ENCODE data around the gene EVA1A. TPM values are rescaled to one million over a fixed set of nuclear protein-coding genes. Genes with fewer than 3 reads are reported as not detected.

Gene EVA1A
- polyA plus RNA-seq, 1 donor (not counting 4 experiments of a cell fraction or from before 2014, with no cell fraction given) = 11.5 TPM

GRCh38 chr2:75598589-75599155 lies 37.9 kb upstream of the EVA1A start:
- no peaks in the 10 kb centered on the region for H3K9me1 ChIP-seq (ENCODE audit: control insufficient read depth, extremely low read depth, insufficient read depth, low read length)
- no peak overlapping the region for H3K27ac ChIP-seq (ENCODE audit: control insufficient read depth, insufficient read depth, low read length)
- no peaks in the 10 kb centered on the region for H4K20me1 ChIP-seq (ENCODE audit: control insufficient read depth, extremely low read depth, insufficient read depth, low read length)
- FAIRE-seq (no peak), DNase-seq (ENCODE audit: low read depth, low spot score) (no peak)
- H3K36me3 ChIP-seq (ENCODE audit: control insufficient read depth in 2 of 2, extremely low read depth in 1 of 2, insufficient read depth in 2 of 2, low read length in 2 of 2) = no peaks in the 10 kb centered on the region
- dilution Hi-C loops (cut with MboI; ENCODE audit: extremely low pct_ligation_motif_present, low sequenced_read_pairs) = no loop called here
- TF ChIP-seq CTCF (optimal IDR thresholded peaks at IDR 0.05 in 1 of 3, IDR thresholded peaks at IDR 0.05 in 1 of 3, conservative IDR thresholded peaks at IDR 0.05 in 1 of 3; ENCODE audit: extremely low read depth in 1 of 3, insufficient read depth in 2 of 3, low read length in 3 of 3) (no peak), EZH2 (IDR thresholded peaks at IDR 0.05; ENCODE audit: low read length) (no peak)
- no peak overlapping the region for H3K4me3 ChIP-seq (ENCODE audit: control insufficient read depth in 2 of 3, extremely low read depth in 1 of 3, insufficient read depth in 2 of 3, low read depth in 1 of 3, low read length in 3 of 3)
- H2AFZ ChIP-seq (ENCODE audit: control insufficient read depth, low read length) = no peak overlapping the region
- H3K27me3 ChIP-seq (ENCODE audit: control insufficient read depth, extremely low read depth, insufficient read depth, low read length) = no peaks in the 10 kb centered on the region
- no peaks in the 10 kb centered on the region for H3K79me2 ChIP-seq (ENCODE audit: control insufficient read depth, insufficient read depth, low read length)
- no peak overlapping the region for H3K4me2 ChIP-seq (ENCODE audit: control insufficient read depth, extremely low read depth, insufficient read depth, low read depth, low read length)
- no peak overlapping the region for H3K9ac ChIP-seq (ENCODE audit: control insufficient read depth, extremely low read depth, insufficient read depth, low read length)
- peaks cover 49% of the 10 kb centered on the region for H3K4me1 ChIP-seq (ENCODE audit: control insufficient read depth, extremely low read depth, insufficient read depth, low read length)
- no peaks in the 10 kb centered on the region for H3K9me3 ChIP-seq (ENCODE audit: control insufficient read depth, low read depth, low read length)

GRCh38 chr2:75597949-75598348 lies 37.2 kb upstream of the EVA1A start:
- no peaks in the 10 kb centered on the region for H3K36me3 ChIP-seq (ENCODE audit: control insufficient read depth in 2 of 2, extremely low read depth in 1 of 2, insufficient read depth in 2 of 2, low read length in 2 of 2)
- no peaks in the 10 kb centered on the region for H3K27me3 ChIP-seq (ENCODE audit: control insufficient read depth, extremely low read depth, insufficient read depth, low read length)
- no peaks in the 10 kb centered on the region for H3K79me2 ChIP-seq (ENCODE audit: control insufficient read depth, insufficient read depth, low read length)
- no peak overlapping the region for H3K9ac ChIP-seq (ENCODE audit: control insufficient read depth, extremely low read depth, insufficient read depth, low read length)
- no peak for FAIRE-seq
- DNase-seq (ENCODE audit: low read depth, low spot score) = no peak
- H3K9me1 ChIP-seq (ENCODE audit: control insufficient read depth, extremely low read depth, insufficient read depth, low read length) = no peaks in the 10 kb centered on the region
- peaks cover 43% of the 10 kb centered on the region for H3K4me1 ChIP-seq (ENCODE audit: control insufficient read depth, extremely low read depth, insufficient read depth, low read length)
- TF ChIP-seq CTCF (optimal IDR thresholded peaks at IDR 0.05 in 1 of 3, IDR thresholded peaks at IDR 0.05 in 1 of 3, conservative IDR thresholded peaks at IDR 0.05 in 1 of 3; ENCODE audit: extremely low read depth in 1 of 3, insufficient read depth in 2 of 3, low read length in 3 of 3) (no peak), EZH2 (IDR thresholded peaks at IDR 0.05; ENCODE audit: low read length) (no peak)
- H3K4me3 ChIP-seq (ENCODE audit: control insufficient read depth in 2 of 3, extremely low read depth in 1 of 3, insufficient read depth in 2 of 3, low read depth in 1 of 3, low read length in 3 of 3) = no peak overlapping the region
- H2AFZ ChIP-seq (ENCODE audit: control insufficient read depth, low read length) = no peak overlapping the region
- no peak overlapping the region for H3K4me2 ChIP-seq (ENCODE audit: control insufficient read depth, extremely low read depth, insufficient read depth, low read depth, low read length)
- dilution Hi-C loops (cut with MboI; ENCODE audit: extremely low pct_ligation_motif_present, low sequenced_read_pairs) = no loop called here
- H3K9me3 ChIP-seq (ENCODE audit: control insufficient read depth, low read depth, low read length) = no peaks in the 10 kb centered on the region
- no peaks in the 10 kb centered on the region for H4K20me1 ChIP-seq (ENCODE audit: control insufficient read depth, extremely low read depth, insufficient read depth, low read length)
- no peak overlapping the region for H3K27ac ChIP-seq (ENCODE audit: control insufficient read depth, insufficient read depth, low read length)
